Measurements from ENCODE around the gene PSMD4. TPM values are rescaled to one million over a fixed set of nuclear protein-coding genes. Genes with fewer than 3 reads are reported as not detected.
"Not testable (repeated sequence)": the region's sequence is repeated elsewhere in the genome, so short reads cannot be mapped to it uniquely, and the experiment has no call there.

The PSMD4 gene
- total RNA-seq, 1 donor, result 74.3 TPM

DNA sequence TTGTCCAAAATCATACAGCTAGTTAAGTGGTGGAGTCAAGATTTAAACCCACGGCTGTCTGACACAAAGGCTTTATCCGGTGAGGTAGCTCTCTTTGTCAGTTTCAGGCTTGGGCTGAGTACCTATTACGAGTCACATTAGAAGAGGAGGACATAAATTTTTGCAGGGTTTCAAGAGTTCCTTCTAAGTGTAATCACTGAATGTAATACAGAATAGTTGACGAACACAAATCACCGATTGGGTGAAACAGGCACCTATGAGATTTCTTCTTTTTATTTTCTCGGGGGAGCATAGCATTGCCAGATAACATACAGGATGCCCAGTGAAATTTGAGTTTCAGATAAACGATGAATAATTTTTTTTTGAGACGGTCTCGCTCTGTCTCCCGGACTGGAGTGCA is 847 bp downstream of the PSMD4 start:
- Histone ChIP-seq H3K27me3 (ENCODE audit: insufficient read depth, low read length) (no peaks in the 10 kb centered on the region), H3K9me3 (ENCODE audit: low read depth, low read length) (no peaks in the 10 kb centered on the region), H3K4me3 (ENCODE audit: low read length) (peak overlapping the region; percentile 93), H3K4me1 (ENCODE audit: insufficient read depth, low read length) (peaks cover 26% of the 10 kb centered on the region)

GRCh38 chr1:151259351-151259750 is 4.8 kb downstream of the PSMD4 start:
- H3K27me3 ChIP-seq (ENCODE audit: insufficient read depth, low read length), result no peaks in the 10 kb centered on the region
- no peak overlapping the region for H3K4me3 ChIP-seq (ENCODE audit: low read length)
- no peaks in the 10 kb centered on the region for H3K9me3 ChIP-seq (ENCODE audit: low read depth, low read length)
- peaks cover 27% of the 10 kb centered on the region for H3K4me1 ChIP-seq (ENCODE audit: insufficient read depth, low read length)

DNA sequence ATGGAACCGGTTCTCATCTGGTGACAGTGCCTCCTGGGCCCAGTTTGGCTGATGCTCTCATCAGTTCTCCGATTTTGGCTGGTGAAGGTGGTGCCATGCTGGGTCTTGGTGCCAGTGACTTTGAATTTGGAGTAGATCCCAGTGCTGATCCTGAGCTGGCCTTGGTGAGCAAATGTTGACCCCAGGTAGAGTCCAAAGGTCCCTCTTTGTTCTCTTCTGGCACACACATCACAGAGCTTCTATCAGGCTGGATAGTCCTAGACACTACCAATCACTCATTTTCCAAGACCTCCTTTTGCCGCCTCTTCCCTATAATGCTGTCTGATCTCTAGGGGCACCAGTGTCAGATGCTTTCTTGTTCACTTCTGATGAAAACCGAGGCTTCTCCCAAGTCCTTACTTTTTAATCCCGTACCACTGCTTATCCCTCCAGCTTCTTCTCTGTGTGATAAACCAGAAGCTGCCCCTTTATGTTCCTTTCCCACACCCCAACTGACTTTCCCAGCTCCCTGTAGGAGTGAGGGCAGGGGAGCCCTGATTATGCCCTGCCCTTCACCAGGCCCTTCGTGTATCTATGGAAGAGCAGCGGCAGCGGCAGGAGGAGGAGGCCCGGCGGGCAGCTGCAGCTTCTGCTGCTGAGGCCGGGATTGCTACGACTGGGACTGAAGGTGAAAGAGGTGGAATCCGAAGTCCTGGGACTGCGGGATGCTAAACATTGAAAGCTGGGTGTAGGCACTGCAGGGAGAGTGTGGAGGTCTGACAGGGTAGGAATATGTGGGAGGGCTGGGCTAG is 11.1 kb downstream of the PSMD4 start:
- Histone ChIP-seq H3K9me3 (ENCODE audit: low read depth, low read length) (no peaks in the 10 kb centered on the region), H3K27me3 (ENCODE audit: insufficient read depth, low read length) (no peaks in the 10 kb centered on the region), H3K4me3 (ENCODE audit: low read length) (no peak overlapping the region), H3K4me1 (ENCODE audit: insufficient read depth, low read length) (peaks cover 12% of the 10 kb centered on the region)

- peaks cover 12% of the 10 kb centered on the region for H3K4me1 ChIP-seq (ENCODE audit: insufficient read depth, low read length)
- H3K27me3 ChIP-seq (ENCODE audit: insufficient read depth, low read length), result no peaks in the 10 kb centered on the region
- H3K4me3 ChIP-seq (ENCODE audit: low read length), result no peak overlapping the region
- H3K9me3 ChIP-seq (ENCODE audit: low read depth, low read length), result no peaks in the 10 kb centered on the region
These were observed 11.8 kb downstream of the PSMD4 start for GRCh38 chr1:151266315-151266714.

DNA sequence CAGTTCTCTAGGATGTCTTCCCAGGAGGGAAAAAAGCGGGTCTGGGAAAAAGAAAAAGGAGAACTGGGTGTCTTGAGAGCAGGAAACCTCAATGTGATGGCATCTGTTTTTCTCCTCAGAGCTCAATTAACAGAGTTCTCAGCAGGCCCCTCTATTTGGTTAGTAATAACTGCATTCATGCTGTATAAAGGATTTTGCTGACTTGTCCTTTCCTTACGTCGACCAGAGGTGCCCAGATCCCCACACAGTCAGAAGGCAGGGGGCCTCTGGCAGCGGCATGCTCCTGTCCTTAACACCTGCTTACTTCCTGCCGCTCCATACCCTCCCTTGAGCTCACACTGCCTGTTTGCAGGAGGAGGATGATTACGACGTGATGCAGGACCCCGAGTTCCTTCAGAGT is 12.3 kb downstream of the PSMD4 start:
- Histone ChIP-seq H3K9me3 (ENCODE audit: low read depth, low read length) (no peaks in the 10 kb centered on the region), H3K27me3 (ENCODE audit: insufficient read depth, low read length) (no peaks in the 10 kb centered on the region), H3K4me3 (ENCODE audit: low read length) (no peak overlapping the region), H3K4me1 (ENCODE audit: insufficient read depth, low read length) (peaks cover 12% of the 10 kb centered on the region)

- peaks cover 12% of the 10 kb centered on the region for H3K4me1 ChIP-seq (ENCODE audit: insufficient read depth, low read length)
- no peaks in the 10 kb centered on the region for H3K27me3 ChIP-seq (ENCODE audit: insufficient read depth, low read length)
- H3K4me3 ChIP-seq (ENCODE audit: low read length), result no peak overlapping the region
- H3K9me3 ChIP-seq (ENCODE audit: low read depth, low read length), result no peaks in the 10 kb centered on the region
These were observed 13.2 kb downstream of the PSMD4 start for GRCh38 chr1:151267760-151268159.

GRCh38 chr1:151273924-151274466 is 19.5 kb downstream of the PSMD4 start:
- Histone ChIP-seq H3K27me3 (ENCODE audit: insufficient read depth, low read length) (no peaks in the 10 kb centered on the region), H3K4me3 (ENCODE audit: low read length) (no peak overlapping the region), H3K9me3 (ENCODE audit: low read depth, low read length) (no peaks in the 10 kb centered on the region), H3K4me1 (ENCODE audit: insufficient read depth, low read length) (peaks cover 42% of the 10 kb centered on the region)

DNA sequence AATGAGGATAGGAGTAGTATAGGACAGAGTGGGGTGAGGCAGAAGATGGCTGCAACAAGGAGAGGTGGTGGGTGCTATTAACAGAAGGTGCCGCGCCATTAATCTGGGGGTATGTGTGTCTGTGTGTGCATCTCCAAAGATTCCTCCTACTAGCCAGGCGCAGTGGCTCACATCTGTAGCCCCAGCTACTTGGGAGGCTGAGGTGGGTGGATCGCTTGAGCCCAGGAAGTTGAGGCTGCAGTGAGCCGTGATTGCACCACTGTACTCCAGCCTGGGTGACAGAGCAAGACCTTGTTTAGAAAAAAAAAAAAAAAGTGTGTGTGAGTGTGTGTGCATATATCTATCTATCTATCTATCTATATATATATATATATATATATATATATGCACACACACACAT is 20.8 kb downstream of the PSMD4 start:
- not testable (repeated sequence) for H3K4me3 ChIP-seq (ENCODE audit: low read length); H3K27me3 ChIP-seq (ENCODE audit: insufficient read depth, low read length); H3K9me3 ChIP-seq (ENCODE audit: low read depth, low read length)
- peaks cover 52% of the 10 kb centered on the region for H3K4me1 ChIP-seq (ENCODE audit: insufficient read depth, low read length)

DNA sequence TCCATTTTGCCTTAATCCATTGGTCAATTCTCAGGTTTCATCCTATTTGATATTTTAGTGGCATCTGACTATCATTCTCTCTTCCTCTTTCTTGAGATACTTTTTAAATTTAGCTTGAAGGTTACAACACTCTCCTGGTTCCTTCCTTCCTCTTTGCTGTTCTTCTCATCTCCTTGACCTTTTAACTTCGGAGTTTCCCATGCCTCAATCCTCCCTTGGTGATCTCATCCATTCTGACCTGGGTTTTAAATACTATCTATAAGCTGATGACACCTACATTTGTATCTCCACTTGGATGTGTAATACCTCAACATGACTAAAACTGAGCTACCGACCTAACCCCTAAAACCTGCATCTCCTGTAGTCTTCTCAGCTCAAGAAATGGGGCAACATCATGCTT is 22.7 kb downstream of the PSMD4 start:
- Histone ChIP-seq H3K4me1 (ENCODE audit: insufficient read depth, low read length) (peaks cover 59% of the 10 kb centered on the region), H3K9me3 (ENCODE audit: low read depth, low read length) (no peaks in the 10 kb centered on the region), H3K4me3 (ENCODE audit: low read length) (no peak overlapping the region), H3K27me3 (ENCODE audit: insufficient read depth, low read length) (no peaks in the 10 kb centered on the region)

DNA sequence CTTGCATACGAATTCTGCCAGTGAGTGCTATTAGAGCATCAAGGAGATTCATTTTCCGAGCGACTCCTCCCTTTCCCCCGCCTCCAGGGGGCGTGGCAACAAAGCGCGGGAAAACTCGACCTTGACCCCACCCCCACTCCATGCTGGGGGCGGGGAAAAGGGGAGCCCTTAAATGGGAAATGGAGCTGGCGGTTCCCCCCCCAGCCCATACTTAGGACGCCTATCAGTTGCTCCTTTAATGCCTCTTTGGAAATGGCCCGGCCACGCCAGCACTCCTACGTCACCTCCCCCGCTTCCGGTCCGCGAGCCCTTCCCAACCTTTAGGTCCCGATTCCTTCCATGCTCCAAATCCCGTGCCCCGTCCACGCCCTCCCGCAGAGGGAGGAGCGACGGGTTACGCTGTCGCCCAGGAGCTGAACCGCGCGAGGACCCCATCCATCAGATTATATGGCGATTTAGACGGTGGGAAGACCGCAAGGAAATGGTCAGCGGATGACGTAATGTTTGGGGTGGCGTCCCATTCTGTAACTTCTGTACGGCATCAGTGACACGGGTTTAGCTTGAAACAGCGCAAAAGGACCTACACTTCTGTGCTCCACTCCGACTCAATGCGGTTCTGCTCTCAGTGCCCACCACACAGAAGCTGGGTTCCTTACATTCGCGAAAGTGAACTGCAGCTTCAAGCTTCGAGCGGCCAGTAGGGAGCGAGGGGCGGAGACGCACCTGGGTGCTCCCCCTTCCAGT is 26.9 kb downstream of the PSMD4 start:
- no peaks in the 10 kb centered on the region for H3K9me3 ChIP-seq (ENCODE audit: low read depth, low read length)
- peak overlapping the region; percentile 84 for H3K4me3 ChIP-seq (ENCODE audit: low read length)
- peaks cover 61% of the 10 kb centered on the region for H3K4me1 ChIP-seq (ENCODE audit: insufficient read depth, low read length)
- H3K27me3 ChIP-seq (ENCODE audit: insufficient read depth, low read length), result no peaks in the 10 kb centered on the region

DNA sequence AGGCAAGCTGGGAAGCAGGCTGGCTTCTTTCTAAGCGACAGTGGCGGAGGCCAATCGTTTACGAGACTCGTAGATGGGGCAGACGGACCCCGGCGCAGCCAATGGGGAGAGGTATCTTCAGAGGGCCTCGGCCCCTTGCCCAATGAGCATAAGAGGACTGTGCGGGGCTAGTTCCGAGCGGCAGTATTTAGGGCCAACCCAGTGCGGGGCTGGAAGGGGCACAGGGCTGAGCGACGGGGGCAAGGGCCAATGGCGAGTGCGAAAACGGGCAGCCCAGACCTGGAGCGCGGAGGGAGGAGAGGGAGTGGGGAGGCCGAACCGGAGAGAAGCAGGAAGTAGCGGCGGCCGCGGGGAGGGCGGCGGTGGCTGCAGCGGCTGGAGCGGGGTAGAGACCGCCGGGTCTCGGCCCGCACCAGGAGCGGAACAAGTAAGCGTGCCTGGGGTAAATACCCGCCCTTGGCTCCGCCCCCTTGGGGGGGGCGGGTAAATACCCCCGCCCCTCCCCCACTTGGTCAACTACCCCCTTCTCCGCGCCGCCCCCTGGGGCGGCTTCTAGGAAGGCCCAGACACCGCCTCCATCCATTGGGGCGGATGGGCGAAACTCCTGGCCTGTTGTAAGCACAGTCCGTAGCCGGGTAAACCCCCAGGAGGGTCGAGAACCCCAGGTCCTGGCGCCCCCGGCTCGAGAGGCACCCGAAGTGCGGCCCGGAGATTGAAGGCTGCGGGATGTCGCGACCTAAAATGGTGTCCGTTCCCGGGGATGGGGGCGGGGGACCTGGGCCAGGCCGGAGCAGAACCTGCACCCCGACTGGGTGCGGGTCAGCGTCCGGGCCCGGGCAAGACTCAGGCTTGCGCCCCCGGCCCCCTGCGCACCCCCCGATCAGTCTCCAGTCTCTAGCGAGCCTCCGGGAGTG is 27.7 kb downstream of the PSMD4 start, which contains the start of gene ZNF687:
ZNF687 (plus strand) TSS at position 331 of the 914 bp plus-strand sequence. CDS start 3,993 bp downstream, outside the sequence.
- peaks cover 52% of the 10 kb centered on the region for H3K4me1 ChIP-seq (ENCODE audit: insufficient read depth, low read length)
- peak within 1 kb of the TSS; percentile 84 for H3K4me3 ChIP-seq (ENCODE audit: low read length)
- no peaks in the 10 kb centered on the region for H3K27me3 ChIP-seq (ENCODE audit: insufficient read depth, low read length)

DNA sequence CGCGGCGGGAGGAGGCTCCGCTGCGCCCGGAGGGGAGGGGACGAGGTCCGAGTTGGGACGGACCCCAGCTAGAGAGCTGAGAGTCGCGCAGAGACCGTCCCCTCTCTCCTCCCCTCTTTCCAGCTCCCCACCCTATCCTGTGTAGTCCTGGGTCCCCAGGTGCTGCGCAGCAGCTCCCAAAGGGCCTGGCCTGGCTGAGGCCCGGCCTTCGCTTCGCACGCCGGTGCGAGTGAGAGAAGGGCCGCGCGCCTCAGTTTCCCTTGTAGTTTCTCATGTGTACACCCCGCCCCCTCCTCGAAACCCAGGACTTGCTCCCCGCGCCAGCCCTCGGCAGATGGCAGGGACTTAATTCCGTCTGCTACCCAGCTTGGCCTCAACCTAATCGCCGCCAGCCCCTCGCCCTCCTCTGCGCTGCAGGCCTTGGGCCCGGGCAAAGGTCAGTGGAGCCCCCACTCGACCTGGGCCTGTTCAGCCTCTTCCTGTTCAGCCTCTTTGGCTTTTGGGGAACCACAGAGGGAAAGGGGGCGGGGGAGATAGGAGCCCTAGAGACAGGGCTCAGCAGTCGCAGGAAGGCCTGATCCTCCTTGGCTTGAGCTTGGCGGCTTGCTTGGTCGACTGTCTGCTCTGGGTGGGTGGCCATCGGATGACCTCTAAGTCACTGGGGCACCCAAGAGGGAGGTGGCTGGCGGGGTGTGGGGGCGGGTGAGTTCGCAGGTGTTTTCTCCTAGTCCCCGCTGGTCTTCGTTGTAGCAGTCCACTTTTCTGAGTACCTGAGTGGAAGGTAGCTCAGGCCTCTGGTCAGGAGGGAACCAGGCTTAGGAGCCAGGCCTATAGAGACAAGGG is 28.6 kb downstream of the PSMD4 start:
- Histone ChIP-seq H3K9me3 (ENCODE audit: low read depth, low read length) (no peaks in the 10 kb centered on the region), H3K27me3 (ENCODE audit: insufficient read depth, low read length) (no peaks in the 10 kb centered on the region), H3K4me3 (ENCODE audit: low read length) (peak overlapping the region; percentile 84), H3K4me1 (ENCODE audit: insufficient read depth, low read length) (peaks cover 44% of the 10 kb centered on the region)

More for the DNA sequence above, 27.7 kb downstream of the PSMD4 start, which contains the start of gene ZNF687:
- H3K9me3 ChIP-seq (ENCODE audit: low read depth, low read length), result no peaks in the 10 kb centered on the region

DNA sequence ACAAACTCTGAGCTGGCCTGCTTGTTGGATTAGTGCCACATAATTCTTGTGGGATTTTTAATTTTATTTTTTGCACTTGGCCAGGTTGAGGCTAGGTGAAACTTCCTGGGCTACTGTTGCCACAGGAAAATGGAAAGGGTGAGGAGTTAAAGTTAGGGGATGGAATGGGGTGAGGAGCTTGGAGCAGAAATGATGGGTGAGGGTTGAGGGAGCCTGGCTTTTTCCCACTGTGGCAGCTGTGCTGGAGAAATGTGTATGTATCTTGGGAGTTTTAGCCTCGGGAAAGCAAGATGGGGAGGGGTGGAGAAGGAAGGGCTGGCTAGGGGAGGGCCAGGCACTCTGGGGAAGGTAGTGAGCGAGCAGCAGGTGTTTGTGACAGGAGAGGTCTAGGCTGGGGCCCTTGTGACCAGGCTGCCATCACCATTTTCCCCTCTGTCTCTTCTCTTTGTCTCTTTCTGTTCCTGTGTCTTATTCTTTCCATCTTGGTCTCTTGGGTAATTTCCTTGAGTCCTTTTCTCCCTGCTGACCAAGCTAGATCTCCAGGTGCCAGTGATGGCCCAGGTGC is 29.6 kb downstream of the PSMD4 start:
- no peaks in the 10 kb centered on the region for H3K27me3 ChIP-seq (ENCODE audit: insufficient read depth, low read length)
- H3K4me1 ChIP-seq (ENCODE audit: insufficient read depth, low read length), result peaks cover 39% of the 10 kb centered on the region
- H3K4me3 ChIP-seq (ENCODE audit: low read length), result no peak overlapping the region
- H3K9me3 ChIP-seq (ENCODE audit: low read depth, low read length), result no peaks in the 10 kb centered on the region
